AG09319 (cell line): Measurements from ENCODE around the gene TASP1.
"Not testable (repeated sequence)": the region's sequence is repeated elsewhere in the genome, so short reads cannot be mapped to it uniquely, and the experiment has no call there.

ENCODE experiments used
- DNase-seq: peaks from one replicate; pipeline ENCODE4 v3.0.0-alpha.2; 2010; ENCODE audit warnings: low read depth; ENCODE audit errors: extremely low read depth
- CTCF ChIP-seq: IDR thresholded peaks from 2 replicates; pipeline ENCODE4 v1.5.1; 2011; ENCODE audit warnings: low read depth, mild to moderate bottlenecking, inconsistent platforms, low read length, moderate library complexity

TASP1 gene

GRCh38 chr20:13364278-13365170 is 274.2 kb downstream of the TASP1 start:
- TF ChIP-seq CTCF = no peak
- DNase-seq = no peak

GRCh38 chr20:13363473-13363872 is 275.3 kb downstream of the TASP1 start:
- no peak for TF ChIP-seq CTCF
- DNase-seq = no peak

GRCh38 chr20:13362165-13362564 is 276.6 kb downstream of the TASP1 start:
- DNase-seq = not testable (repeated sequence)

- not testable (repeated sequence) for DNase-seq
These were observed 279.8 kb downstream of the TASP1 start for GRCh38 chr20:13358936-13359335.

- DNase-seq = not testable (repeated sequence)
These were observed 280.9 kb downstream of the TASP1 start for GRCh38 chr20:13357782-13358181.

GRCh38 chr20:13356591-13356990 is 282.1 kb downstream of the TASP1 start:
- no peak for DNase-seq
- no peak for TF ChIP-seq CTCF

- no peak for DNase-seq
- no peak for TF ChIP-seq CTCF
These were observed 282.7 kb downstream of the TASP1 start for GRCh38 chr20:13355941-13356486.

GRCh38 chr20:13355411-13355810 is 283.3 kb downstream of the TASP1 start:
- DNase-seq = no peak
- no peak for TF ChIP-seq CTCF
